DMS 273 treated with DMSO at 0.1 percent for 48 hours (cell line): ENCODE results near the gene REN.

Experiments
- DNase-seq: peaks from one replicate; lab custom pipeline; 2025; lab: John Stamatoyannopoulos, UW

The REN gene

DNA sequence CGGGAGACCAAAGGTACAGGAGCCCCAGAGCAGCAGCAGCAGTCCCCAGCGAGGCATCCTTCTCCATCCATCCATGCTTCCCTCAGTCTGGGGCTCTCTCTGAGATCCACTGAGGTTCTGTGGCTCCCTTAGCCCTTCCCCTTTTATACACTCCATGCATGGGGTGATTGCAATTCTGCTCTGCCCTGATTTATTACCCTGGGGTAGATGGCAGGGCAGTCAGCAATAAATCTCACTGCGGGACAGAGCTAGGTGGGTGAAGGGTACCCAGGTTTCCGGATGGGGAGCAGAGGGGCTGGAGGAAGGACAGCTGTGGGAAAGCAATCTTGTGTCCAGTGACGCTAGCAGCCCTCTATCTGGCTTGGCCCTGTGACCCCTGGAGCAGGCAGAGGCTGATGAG is at the start of gene REN:
Gene REN (minus strand): TSS at position 119 of the 400 bp plus-strand sequence. CDS start 44 bp downstream, at position 75.
- no peak for DNase-seq

DNA sequence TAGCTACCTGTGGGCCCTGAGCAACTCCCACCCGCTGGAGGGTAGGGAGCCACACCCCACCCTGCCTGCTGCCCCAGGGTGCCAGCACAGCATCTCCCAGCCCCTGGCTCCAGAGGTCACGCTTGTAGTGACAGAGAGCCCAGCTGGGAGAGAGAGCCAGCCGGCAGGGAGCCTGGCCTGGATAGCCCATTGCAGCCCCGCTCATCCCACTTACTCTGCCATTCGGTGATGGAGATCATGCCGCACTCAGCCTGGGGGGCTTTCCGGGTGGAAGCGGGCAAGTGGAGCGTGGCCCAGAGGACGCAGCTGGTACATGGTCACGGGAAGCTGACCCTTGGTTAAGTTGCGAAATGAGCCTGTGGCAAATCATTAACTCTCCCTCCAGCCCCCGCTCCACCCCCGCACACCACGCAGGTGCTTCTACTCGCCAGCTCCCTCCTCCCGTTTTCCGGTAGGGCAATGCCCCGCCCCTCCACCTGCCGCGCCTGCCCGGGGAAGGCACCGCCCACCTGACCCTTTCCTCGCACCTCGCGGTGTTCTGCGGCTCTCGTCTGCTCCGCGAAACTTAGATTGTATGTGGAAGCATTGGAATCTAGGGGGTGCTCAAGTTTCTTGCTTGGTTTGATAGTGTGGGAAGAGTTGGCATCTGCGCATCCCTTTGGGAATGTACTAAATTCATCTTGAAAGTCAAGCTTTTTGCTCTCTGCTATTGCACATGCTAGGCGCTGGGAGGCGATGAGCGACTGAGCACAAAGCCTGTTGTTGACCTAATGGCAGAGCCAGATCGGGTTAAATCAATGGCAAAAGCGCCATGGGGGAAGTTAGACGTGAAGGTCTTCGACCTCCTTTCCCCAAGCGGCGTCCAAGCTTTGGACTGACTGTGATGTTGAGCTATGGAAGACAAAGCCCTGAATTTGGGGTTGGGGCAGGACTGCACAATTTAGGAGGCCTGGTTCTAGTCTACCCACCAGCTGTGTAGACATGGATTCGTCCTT is 47.8 kb upstream of the REN start, which contains the start of gene GOLT1A:
Gene GOLT1A (minus strand): TSS at position 321 of the 995 bp plus-strand sequence. CDS start 82 bp downstream, at position 239.
- DNase-seq = no peak

DNA sequence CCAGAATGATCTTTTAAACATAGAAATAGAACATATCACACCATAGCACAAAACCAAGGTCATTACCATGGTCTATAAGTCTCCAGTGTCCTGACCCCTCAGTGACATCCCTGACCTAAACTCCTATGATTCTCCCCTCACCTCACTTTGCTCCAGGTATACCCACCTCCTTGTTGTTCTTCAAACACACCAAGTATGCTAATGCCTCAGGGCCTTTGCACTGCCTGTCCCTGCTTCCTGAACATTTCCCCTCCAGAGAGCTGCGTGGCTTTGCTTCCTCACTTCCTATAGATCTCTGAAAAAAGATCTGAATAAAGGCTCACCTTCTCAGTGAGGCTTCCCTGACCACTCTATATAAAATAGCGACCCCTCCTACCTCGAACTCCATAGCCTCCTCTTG is 46.6 kb upstream of the REN start:
- no peak for DNase-seq

DNA sequence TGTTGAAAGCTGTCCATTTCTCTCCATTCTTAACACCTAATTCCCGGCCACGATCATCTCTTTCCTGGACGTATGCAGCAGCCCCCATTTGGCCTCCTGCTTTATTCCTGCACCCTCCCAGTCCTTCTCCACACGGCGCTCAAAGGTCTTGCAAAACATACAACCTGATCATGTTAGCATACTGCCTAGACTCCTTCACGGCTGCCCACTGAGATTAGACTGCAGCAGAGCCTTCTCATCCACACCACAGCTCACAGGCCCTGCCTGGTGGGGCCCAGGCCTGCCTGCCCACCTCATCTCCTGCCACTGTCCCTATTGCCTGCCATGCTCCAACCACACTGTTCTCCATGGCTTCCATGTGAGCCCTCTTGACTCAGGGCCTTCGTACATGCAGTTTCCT is 44.9 kb upstream of the REN start:
- DNase-seq = no peak

DNA sequence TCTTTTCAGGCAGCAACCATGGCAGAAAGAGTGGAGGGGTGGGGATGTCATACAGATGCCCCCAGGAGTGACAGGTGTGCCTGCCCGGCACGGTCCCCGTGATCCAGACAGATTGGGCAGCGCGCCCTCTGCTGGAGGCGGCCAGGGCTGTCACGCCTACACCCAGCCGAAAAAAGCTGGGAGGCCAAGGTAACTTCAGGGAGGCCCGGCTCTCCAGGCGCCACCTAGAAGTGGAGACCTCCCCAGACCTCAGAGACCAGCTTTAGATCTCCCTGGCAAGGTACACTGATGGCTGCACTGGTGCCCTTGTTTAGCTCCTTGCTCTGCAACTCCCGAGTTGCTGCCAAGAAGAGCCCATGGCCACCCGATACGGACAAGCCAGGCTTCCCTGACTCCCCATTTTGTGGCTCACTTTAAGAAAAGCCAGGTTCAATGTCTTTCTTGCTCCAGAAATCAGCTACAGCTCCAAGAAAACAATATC is 41.0 kb upstream of the REN start:
- DNase-seq = peak; percentile 2

DNA sequence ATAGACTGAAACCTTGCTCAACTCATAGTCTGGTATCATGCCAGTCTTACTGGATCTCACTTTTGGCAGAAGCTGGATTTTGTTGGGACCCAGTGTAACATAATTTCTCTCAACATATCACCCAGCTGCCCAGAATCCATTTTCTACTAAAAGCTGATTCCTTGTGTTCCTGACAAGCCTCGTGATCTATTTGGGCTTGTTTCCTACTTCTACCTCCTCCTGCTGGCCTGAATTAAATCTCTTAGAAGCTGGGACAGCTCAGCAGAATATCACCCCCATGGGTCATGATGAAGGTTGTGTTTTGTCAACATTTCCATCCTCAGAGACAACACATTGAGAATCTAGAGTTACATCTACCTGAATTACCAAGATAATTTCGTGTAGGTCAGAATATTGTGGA is 40.0 kb upstream of the REN start:
- DNase-seq = no peak

DNA sequence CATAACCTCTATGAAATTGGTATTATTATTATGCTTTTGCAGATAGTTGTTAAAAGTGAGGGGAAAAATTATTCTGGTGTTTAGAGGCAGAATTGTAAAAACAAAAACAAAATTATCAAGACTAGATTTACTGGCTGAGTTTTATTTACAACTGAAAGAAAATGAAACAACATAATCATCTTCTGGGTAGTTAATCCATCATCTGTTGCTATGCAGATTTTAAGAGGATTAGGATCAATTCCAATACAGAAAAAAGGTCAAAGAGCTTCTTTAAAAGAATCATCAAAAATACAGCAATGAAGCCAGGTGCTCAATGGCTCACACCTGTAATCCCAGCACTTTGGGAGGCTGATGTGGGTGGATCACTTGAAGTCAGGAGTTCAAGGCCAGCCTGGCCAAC is 39.3 kb upstream of the REN start:
- no peak for DNase-seq

DNA sequence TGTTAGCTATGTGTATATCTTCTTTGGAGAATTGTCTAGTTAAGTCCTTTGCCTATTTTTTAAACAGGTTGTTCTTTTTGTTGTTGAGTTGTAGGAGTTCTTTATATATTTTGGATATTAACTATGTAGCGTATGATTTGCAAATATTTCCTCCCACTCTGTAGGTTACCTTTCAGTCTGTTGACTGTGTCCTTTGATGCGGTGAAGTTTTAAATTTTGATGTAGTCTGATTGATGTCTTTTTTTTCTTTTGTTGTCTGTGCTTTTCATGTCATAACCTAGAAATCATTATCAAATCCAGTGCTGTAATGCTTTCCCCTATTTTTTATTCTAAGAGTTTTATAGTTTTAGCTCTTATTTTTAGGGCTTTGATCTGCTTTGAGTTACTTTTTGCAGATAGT is 38.8 kb upstream of the REN start:
- DNase-seq = no peak

DNA sequence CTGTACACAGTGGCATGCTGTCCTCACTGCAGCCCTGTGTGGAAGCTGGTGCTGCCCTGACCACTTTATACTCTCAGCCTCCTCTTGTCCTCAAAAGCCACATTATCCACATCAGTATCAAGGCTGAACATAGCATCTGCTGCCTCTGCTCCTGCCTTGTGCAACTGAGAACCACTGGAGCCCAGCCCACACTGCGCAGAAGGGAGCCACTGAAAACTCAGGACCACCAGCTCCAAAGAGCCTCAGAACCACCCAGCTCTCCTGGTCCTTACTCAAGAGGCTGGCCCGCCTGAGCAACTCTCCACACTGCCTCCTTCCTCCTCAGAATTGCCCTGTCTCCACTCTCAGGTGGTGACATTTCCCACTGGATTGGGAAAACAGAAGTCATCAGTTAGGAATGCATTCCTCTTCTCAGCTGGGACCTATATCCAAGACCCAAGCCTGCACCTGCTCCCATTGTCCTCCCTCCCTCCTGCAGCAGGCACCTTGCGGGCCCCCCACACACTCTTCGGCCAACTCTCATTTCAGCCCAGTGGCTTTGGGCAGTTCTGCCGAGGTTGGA is 37.1 kb upstream of the REN start:
- DNase-seq = no peak

DNA sequence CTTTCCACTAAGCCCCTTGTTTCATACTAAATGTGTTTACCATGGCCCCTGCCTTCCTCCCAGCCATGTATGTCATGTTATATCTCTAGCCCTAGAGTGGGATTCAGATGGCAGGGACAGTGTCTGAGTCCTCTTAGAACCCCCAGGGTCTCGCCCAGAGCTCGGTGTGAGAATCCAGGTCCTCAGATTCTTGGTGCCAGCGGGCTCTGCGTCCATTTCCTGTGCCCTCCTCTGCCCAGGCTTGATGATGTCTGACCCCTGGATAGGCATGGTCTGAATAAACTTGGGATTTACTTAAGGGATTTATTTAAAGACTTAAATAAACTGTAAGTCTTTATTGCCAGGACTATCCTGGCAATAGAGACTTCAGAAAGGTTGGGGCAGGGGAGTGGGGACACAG is 36.3 kb upstream of the REN start:
- DNase-seq = no peak

DNA sequence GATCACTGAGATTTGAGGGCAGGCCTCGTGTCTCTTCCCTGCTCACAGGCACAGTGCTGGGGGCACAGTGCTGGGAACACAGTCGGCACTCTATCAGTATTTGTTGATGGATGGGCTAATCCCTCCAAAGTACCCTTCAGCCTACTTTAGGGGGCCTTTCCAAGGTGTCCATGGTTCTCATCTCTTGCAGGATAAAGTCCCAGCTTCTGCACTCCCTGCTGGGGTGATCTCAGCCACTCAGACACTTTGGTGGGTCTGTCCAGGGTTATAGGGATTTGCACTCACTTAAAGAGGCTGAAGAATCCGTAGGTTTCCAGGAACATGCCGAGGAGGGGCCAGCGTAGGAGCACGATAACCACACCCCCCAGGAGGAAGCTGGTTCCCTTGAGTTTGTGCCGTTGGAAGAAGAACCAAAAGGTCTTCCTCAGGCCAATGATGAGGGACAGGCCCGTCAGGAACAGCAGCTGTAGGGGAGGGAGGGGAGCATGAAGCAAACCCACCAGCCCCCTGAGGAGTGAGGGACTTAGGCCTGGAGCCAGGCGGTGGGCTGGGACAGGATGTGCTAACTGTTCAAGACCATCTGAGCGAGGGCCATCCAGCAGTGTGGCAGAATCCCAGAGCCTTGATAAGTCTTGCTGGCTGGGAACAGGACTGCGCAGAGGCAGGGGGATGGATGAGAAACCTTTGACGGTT is 35.4 kb upstream of the REN start:
- no peak for DNase-seq

DNA sequence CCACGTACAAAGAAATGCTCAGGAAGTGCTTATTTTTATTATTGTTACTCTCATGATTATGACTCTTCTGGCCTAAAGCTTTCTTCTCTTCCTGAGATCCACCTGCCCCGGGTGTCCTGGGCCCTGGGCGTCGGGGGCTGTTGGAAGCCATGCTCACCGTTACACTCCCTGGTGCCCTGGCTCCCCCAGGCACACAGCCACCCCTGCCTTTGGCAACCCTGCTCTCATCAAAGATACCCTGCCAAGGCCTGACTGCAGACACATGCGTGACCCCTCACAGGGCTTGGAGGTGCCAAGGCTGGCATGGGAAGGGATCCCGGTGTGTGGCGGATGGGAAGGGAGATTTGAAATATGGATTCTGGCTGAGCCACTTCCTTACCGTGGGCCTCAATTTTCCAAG is 33.4 kb upstream of the REN start:
- DNase-seq = no peak

DNA sequence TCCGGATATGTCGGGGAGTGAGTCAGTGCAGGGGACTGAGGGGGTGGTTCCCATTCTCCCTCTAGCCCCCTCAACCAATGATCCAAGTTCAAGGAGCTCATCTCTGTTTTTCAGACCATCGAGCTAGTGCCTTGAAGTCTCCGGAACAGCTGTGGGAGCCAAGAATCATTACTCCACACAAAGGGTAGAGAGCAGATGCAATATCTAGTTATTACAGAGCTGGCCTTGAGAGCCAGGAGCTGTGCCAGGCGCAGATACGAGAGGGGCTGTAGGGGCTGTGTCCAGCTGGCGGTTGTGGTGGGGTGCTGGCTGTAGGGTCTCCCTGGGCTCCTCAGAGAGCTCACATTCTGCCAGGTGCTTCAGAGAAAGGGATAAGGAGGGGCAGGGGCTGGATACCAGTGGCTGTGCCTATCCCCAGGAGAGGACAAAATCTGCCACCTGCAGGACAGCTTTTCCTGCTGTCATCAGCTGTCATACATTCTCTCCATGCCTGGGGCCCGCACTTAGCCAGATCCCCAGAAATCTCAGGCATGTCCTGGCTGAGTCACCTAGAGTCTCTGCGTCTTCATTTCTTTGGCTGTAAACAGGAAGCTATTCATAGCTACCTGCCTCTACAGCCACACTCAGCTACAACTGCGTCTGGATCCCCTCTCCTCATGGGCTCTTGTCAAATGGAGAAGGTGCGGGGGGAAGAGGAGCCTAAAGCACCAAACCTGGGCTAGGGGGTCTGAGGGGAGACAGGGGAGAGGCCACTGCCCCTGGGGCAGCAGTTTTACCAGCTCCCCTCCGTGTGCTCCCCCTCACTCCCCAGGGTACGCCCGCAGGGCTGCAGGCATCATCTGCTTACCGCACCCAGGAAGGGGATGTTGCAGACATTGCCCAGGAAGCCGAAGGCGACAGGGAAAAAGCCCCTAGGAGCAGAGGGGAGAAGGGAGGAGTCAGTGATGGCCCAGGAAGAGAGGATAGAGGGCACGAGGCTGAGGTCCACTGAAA is 32.5 kb upstream of the REN start:
- DNase-seq = no peak

DNA sequence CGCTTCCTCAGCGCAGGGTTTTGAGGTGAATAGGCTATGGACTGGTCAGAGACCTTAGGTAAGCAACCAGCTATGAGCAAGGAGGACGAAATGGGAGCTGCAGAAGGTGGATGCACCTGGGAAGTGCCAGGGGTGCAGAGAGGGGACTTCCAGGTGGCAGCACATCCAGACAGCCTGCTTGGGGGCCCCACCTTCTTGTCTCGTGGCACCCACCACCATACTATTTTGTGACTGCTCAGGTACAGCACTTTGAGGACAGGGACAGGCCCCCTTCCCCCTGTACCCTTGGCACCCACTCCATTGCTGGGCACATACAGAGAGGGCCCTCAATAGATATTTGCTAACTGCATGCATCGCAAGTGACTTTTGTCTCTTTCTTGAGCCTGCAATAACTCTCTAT is 30.9 kb upstream of the REN start:
- no peak for DNase-seq

DNA sequence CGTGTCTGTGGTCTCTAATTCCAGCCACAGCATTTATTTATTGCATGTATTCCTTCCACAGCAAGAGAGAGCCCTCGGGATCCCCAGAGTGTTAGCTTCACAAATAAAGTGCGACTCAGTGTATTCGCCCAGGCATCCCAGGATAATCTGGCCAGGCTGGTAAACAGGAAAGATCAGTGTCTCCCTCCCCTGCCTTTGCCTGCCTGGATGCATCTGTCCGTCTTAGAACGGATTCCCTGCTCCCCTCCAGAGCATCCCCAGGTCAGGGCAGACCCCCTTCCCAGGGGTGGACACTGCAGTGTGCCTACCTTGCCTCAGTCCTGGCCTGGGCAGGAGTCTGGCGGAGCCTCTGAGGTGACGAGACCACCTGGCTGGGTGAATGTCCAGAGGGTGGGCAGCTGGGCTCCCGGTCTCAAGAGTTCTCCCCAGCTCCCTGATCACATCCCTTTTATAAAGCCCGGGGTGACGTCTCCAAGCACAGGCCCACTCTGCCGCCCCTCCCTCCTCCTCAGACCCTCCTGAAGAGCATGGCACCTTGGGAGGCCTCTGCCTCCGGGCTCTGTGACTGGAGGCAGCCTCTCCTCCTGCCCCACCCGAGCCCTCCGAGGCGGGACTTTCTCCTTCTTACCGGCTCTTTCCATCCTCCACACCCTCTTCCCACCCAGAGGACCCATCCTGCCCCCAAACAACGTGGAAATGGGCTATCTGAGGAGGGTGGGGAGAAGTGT is 30.1 kb upstream of the REN start, which contains the start of gene KISS1:
Gene KISS1 (minus strand): TSS at position 424 of the 728 bp plus-strand sequence. CDS start 3,615 bp downstream, outside the sequence.
- no peak for DNase-seq

DNA sequence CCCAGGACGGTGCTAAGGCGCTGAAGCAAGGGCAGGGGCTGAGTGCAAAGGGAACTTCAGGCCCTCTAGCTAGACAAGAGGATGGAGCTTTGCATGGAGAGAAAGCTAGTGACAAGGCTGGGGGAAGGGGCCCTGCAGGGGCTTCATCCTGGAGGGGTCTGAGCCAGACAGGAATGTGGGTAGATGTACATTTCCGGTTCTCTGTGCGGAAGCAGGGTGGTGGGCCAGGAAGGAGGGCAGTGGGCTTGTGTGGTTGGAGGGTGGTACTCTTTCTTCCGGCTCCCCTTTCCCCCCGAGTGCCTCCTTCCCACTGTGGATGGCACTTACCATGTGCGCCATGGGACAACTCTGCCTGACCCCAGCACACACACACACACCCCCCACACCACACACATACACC is 28.6 kb upstream of the REN start:
- no peak for DNase-seq

DNA sequence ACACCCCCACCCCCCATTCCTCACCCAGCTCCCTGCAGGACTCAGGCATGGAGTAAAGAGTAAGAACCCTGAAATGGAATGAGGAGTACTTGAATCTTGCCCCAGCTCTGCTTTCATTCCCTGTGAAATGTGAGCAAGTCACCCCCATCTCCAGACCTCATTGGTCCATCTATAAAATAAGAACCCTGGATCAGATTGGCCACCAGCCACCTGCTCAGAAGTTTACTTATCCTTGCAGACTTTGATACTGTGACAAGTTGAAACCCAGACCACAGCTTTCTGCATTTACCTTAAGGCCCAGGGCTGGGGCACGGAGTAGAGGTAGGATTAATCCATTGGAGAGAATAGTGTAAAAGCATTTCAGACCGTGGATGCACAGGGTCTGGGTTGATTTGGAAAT is 27.9 kb upstream of the REN start:
- DNase-seq = no peak

DNA sequence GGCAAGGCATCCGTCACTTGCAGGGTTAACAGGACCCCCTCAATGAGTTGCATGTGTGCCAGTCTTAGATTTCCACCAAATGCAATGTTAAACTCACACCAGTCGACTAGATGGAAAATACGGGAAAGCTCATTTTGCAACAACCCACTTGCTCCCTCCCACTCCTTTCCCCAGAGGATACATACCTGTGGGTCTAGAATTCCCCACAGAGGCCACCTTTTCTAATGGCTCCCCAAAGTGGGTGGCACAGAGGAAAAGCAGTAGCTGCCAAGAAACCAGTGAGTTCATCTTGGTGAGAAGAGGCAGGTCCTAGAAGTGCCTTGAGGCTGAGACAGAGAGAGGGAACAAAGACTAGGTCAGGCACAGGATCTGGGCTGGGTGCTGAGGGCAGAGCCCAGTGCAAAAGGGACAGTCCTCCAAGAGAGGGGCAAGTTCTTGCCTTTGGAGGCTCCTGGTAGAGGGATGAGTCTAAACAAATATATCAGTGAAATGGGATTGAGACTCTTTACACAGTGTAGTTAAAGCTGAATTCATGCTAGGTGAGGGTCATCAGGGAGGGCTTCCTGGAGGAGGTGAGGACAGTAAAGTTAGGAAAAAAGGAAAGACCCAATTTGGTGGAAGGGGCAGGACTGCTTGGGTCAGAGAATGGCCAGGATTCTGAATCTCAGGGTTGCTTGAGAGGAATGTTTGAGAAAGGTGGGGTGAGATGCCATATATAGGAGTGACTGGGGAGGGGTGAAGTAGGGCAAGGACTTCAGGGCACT is 26.6 kb upstream of the REN start:
- DNase-seq = no peak

DNA sequence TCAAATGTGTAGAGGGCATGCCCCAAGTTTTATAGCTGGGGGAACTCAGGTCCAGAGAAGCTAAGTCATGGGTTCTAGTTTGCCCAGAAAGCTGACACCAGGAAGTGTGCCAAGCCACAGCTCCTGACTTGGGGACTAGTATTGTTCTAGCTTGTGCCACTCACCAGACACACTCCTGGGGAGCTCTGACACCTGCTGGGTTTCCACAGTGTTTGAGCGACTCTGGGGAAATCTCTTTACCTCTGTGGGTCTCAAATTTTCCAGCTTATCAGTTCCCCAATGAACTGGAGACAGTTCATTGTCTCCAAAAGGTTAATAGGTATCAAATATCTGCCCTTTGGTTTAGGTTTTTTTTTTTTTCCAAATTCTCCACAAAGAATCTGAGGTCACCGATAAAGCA is 25.9 kb upstream of the REN start:
- no peak for DNase-seq

DNA sequence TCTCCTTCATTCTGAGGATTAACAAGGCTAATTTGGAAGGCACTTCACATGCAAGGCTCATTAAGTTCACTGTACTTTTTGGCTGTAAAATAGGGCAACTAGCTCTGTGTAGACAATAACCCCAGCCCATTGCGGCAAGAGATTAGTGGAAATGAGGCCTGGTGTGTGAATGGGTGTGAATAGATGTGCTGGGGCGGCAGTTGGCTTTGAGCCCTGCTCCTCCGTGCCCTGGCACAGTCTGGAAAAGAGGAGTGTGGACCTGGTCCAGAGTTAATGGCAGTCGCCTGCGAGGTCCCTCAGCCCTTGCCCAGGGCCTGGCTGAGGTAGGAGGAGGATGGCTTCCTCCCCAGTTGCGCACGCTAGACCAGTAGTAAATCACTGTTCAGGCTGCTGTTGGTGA is 25.3 kb upstream of the REN start:
- no peak for DNase-seq
